ENCODE measurements around the gene MOXD1. TPM values are rescaled to one million over a fixed set of nuclear protein-coding genes. Genes with fewer than 3 reads are reported as not detected.

MOXD1 gene
- total RNA-seq, 1 experiment from 2014 or later = 5.0 TPM

DNA sequence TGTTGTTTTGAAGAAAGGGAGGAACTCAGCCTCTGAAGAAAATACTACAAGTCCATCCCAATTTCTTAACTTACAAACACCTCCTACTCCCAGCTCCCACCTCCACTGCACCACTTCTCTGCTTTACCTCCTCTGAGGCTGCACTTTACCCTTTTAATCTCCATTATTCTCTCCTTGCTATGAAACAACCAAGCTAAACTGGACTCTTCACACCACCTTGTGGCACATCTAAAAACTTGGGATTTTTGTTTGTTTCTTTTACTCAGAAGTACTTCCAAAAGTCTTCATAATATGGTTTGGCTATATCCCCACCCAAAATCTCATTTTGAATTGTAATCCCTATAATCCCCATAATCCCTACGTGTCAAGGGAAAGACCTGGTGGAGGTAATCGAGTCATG is 142.2 kb downstream of the MOXD1 start:
- no TSS peak for BruUV-seq (replicated peaks)
- no peak overlapping the region for H3K4me3 ChIP-seq (ENCODE audit: low read length)
- H3K4me1 ChIP-seq (ENCODE audit: insufficient read depth, low read length) = no peaks in the 10 kb centered on the region
- intact Hi-C loops (cut with micrococcal nuclease) = loop anchor here (1.0 kb wide), 1 partner anchor 334 kb away; no protein-coding TSS in a partner anchor
- TF ChIP-seq CTCF (conservative IDR thresholded peaks at IDR 0.05; ENCODE audit: low read depth, low read length) (peak; percentile 59), EZH2phosphoT487 (IDR thresholded peaks at IDR 0.05; ENCODE audit: borderline replicate concordance, low read length) (no peak)
- H3K9me2 ChIP-seq (replicated peaks; ENCODE audit: low read length) = no peaks in the 10 kb centered on the region
- POLR2A ChIA-PET (ENCODE audit: unreplicated experiment) = no interaction called here
- peak; percentile 40; the same call in 1 of the 2 replicates for ATAC-seq
- CTCF ChIA-PET = interaction anchor here (0.8 kb wide), 1 partner anchor 334 kb away, joined by 3 read pairs; no protein-coding TSS in a partner anchor
- H3K79me2 ChIP-seq (ENCODE audit: low read length) = no peaks in the 10 kb centered on the region
- no peak overlapping the region for H3K4me2 ChIP-seq (ENCODE audit: low read length)
- H3K27me3 ChIP-seq (ENCODE audit: low read length) = no peaks in the 10 kb centered on the region
- H3K36me3 ChIP-seq (ENCODE audit: low read depth, low read length) = no peaks in the 10 kb centered on the region
- no peaks in the 10 kb centered on the region for H3F3A ChIP-seq (ENCODE audit: low read length, unreplicated experiment)
- H3K9ac ChIP-seq (ENCODE audit: low read length) = no peak overlapping the region
- no peaks in the 10 kb centered on the region for H3K9me3 ChIP-seq (ENCODE audit: low read length)
- DNase-seq = peak; percentile 40
- no peaks in the 10 kb centered on the region for H4K20me1 ChIP-seq (ENCODE audit: low read length)
- H3K27ac ChIP-seq (ENCODE audit: low read length) = no peak overlapping the region
- H2AFZ ChIP-seq (ENCODE audit: low read length) = no peak overlapping the region

DNA sequence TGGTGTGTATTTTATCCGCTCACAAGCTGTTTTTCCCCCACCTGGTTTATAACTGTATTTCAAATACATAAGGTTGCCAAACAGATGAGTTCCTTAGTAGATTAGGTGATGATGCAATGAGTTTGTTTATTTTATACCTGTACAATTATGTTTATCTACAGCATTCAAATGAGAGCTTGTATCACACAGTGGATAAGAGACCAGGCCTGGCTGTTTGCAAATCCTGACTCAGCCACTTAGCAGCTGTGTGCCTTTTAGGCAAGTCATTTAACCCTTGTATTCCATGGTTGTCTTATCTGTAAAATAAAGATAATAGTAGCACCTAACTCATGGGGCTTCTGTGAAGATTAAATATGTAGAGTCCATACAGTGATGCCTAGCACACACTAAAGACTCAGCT is 143.7 kb downstream of the MOXD1 start:
- Histone ChIP-seq H3K27ac (ENCODE audit: low read length) (no peak overlapping the region), H4K20me1 (ENCODE audit: low read length) (no peaks in the 10 kb centered on the region), H3K4me1 (ENCODE audit: insufficient read depth, low read length) (no peaks in the 10 kb centered on the region), H3K4me2 (ENCODE audit: low read length) (no peak overlapping the region), H2AFZ (ENCODE audit: low read length) (no peak overlapping the region), H3K9me3 (ENCODE audit: low read length) (no peaks in the 10 kb centered on the region), H3K4me3 (ENCODE audit: low read length) (no peak overlapping the region), H3K36me3 (ENCODE audit: low read depth, low read length) (no peaks in the 10 kb centered on the region), H3F3A (ENCODE audit: low read length, unreplicated experiment) (no peaks in the 10 kb centered on the region), H3K79me2 (ENCODE audit: low read length) (no peaks in the 10 kb centered on the region), H3K9ac (ENCODE audit: low read length) (no peak overlapping the region), H3K9me2 (replicated peaks; ENCODE audit: low read length) (no peaks in the 10 kb centered on the region), H3K27me3 (ENCODE audit: low read length) (no peaks in the 10 kb centered on the region)
- no peak for TF ChIP-seq CTCF (conservative IDR thresholded peaks at IDR 0.05; ENCODE audit: low read depth, low read length)
- TF ChIP-seq EZH2 (IDR thresholded peaks at IDR 0.05; ENCODE audit: low read length, unreplicated experiment) = no peak
- intact Hi-C loops (cut with micrococcal nuclease) = no loop called here
- no peak for ATAC-seq
- no TSS peak for BruUV-seq (replicated peaks)
- CTCF ChIA-PET = no interaction called here
- DNase-seq = no peak
- POLR2A ChIA-PET (ENCODE audit: unreplicated experiment) = no interaction called here

GRCh38 chr6:132256457-132256856 is 144.8 kb downstream of the MOXD1 start:
- Histone ChIP-seq H3K27me3 (ENCODE audit: low read length) (no peaks in the 10 kb centered on the region), H3K9me2 (replicated peaks; ENCODE audit: low read length) (no peaks in the 10 kb centered on the region), H3K9ac (ENCODE audit: low read length) (no peak overlapping the region), H3K79me2 (ENCODE audit: low read length) (no peaks in the 10 kb centered on the region), H3K4me3 (ENCODE audit: low read length) (no peak overlapping the region), H3K4me2 (ENCODE audit: low read length) (no peak overlapping the region), H3K36me3 (ENCODE audit: low read depth, low read length) (no peaks in the 10 kb centered on the region), H3K4me1 (ENCODE audit: insufficient read depth, low read length) (no peaks in the 10 kb centered on the region), H4K20me1 (ENCODE audit: low read length) (no peaks in the 10 kb centered on the region), H2AFZ (ENCODE audit: low read length) (no peak overlapping the region), H3K27ac (ENCODE audit: low read length) (no peak overlapping the region), H3K9me3 (ENCODE audit: low read length) (no peaks in the 10 kb centered on the region), H3F3A (ENCODE audit: low read length, unreplicated experiment) (no peaks in the 10 kb centered on the region)
- intact Hi-C loops (cut with micrococcal nuclease) = no loop called here
- ATAC-seq (no peak), DNase-seq (no peak)
- CTCF ChIA-PET = no interaction called here
- no TSS peak for BruUV-seq (replicated peaks)
- TF ChIP-seq EZH2 (IDR thresholded peaks at IDR 0.05; ENCODE audit: low read length, unreplicated experiment) (no peak), EZH2phosphoT487 (IDR thresholded peaks at IDR 0.05; ENCODE audit: borderline replicate concordance, low read length) (no peak), CTCF (conservative IDR thresholded peaks at IDR 0.05; ENCODE audit: low read depth, low read length) (no peak)
- POLR2A ChIA-PET (ENCODE audit: unreplicated experiment) = no interaction called here

Measured in PC-3 (cell line).